Panc1 (cell line): ENCODE measurements around the gene MPO. TPM values are rescaled to one million over a fixed set of nuclear protein-coding genes. Genes with fewer than 3 reads are reported as not detected.

Experiments
- ATAC-seq: fragments of 200-7000 bp; cut with Tn5 transposase; 2 replicates; pipeline ENCODE4 v1.9.1; 2020; ENCODE audit warnings: mild to moderate bottlenecking, moderate library complexity
- BruUV-seq: library from RNA; stranded (reverse); fragments of 400-500 nt; replicated peaks from 2 replicates; lab custom pipeline; 2021; lab: Mats Ljungman, UMichigan
- CTCF ChIA-PET: fragments of 300-600 bp; sonication (Branson Sonifier 250); formaldehyde crosslinking; loops from one replicate; lab custom pipeline; 2022; ENCODE audit warnings: antibody characterized with exemption; lab: Charles Lee
- POLR2A ChIA-PET: fragments of 300-600 bp; sonication (Branson Sonifier 250); formaldehyde crosslinking; loops from one replicate; lab custom pipeline; 2022; ENCODE audit warnings: antibody characterized with exemption; lab: Charles Lee
- DNase-seq: peaks from one replicate; pipeline ENCODE4 v3.0.0-alpha.2; 2010; ENCODE audit warnings: low read depth, low spot score
- H3K27ac ChIP-seq: 2 replicates; pipeline ENCODE4 v1.5.1; 2011; ENCODE audit warnings: mild to moderate bottlenecking, low read length, inconsistent platforms
- H3K27me3 ChIP-seq: fragments of 200-500 bp; sonication (Bioruptor generic); 2 replicates; pipeline ENCODE4 v1.6.0; 2014; ENCODE audit warnings: low read length, inconsistent platforms; ENCODE audit not compliant: control insufficient read depth, insufficient read depth
- H3K36me3 ChIP-seq: fragments of 200-500 bp; sonication (Bioruptor generic); 2 replicates; pipeline ENCODE4 v1.5.1; 2014; ENCODE audit warnings: inconsistent platforms, mild to moderate bottlenecking, low read length, moderate library complexity; ENCODE audit not compliant: control insufficient read depth, insufficient read depth
- H3K4me1 ChIP-seq: 2 replicates; pipeline ENCODE4 v1.5.1; 2011; ENCODE audit warnings: inconsistent platforms, mild to moderate bottlenecking, low read length, moderate library complexity; ENCODE audit not compliant: control insufficient read depth, insufficient read depth
- H3K4me3 ChIP-seq, 2 experiments: 2 replicates each; pipeline ENCODE4 v1.5.1; 2011 to 2012; ENCODE audit warnings: low read depth in 2 of 2, low read length in 2 of 2, mild to moderate bottlenecking in 2 of 2, inconsistent platforms in 1 of 2, moderate library complexity in 1 of 2
- H3K9me3 ChIP-seq: fragments of 200-500 bp; sonication (Bioruptor generic); 2 replicates; pipeline ENCODE4 v1.5.1; 2014; ENCODE audit warnings: low read depth, mild to moderate bottlenecking, inconsistent platforms, low read length, moderate library complexity; ENCODE audit not compliant: control insufficient read depth, insufficient read depth
- POLR2AphosphoS5 ChIP-seq: IDR thresholded peaks from 2 replicates; pipeline ENCODE4 v1.6.1; 2012; ENCODE audit warnings: mild to moderate bottlenecking, low read depth, low read length, moderate library complexity
- SIN3A ChIP-seq: IDR thresholded peaks from 2 replicates; pipeline ENCODE4 v1.6.1; 2012; ENCODE audit warnings: low read depth, mild to moderate bottlenecking, low read length, moderate library complexity, borderline replicate concordance; ENCODE audit not compliant: insufficient read depth
- TCF7L2 ChIP-seq: IDR thresholded peaks from 2 replicates; pipeline ENCODE4 v1.6.1; 2011; ENCODE audit warnings: mild to moderate bottlenecking, low read depth, low read length, inconsistent platforms
- in situ Hi-C: cut with HindIII; loops from 2 replicates; pipeline ENCODE4 v1.10.0; 2016; ENCODE audit warnings: low sequenced_read_pairs, low pct_unique_long_range_greater_than_20kb
- intact Hi-C: fragments of 100-400 bp; cut with micrococcal nuclease; formaldehyde crosslinking; loops from one replicate; pipeline ENCODE4 v1.10.0; 2022; ENCODE audit not compliant: unreplicated experiment
- total RNA-seq: library from RNA; stranded (reverse); gene quantifications from one replicate; pipeline ENCODE4 v1.2.1, GENCODE V29; 2021; ENCODE audit not compliant: unreplicated experiment
- TF ChIP-seq, protein P1 (sequence below): fragments of 450-650 bp; IDR thresholded peaks from 2 replicates; pipeline ENCODE4 v1.5.1; 2017; ENCODE audit warnings: mild to moderate bottlenecking
- TF ChIP-seq, protein P2 (sequence below), 2 experiments: IDR thresholded peaks; 2 replicates each; pipeline ENCODE4 v1.6.1; 2011 to 2012; ENCODE audit warnings: low read depth in 2 of 2, control low read depth in 1 of 2, low read length in 1 of 2, mild to moderate bottlenecking in 1 of 2, moderate library complexity in 1 of 2; ENCODE audit not compliant: insufficient read depth in 1 of 2

MPO gene
- total RNA-seq, 1 experiment from 2014 or later, result not detected

DNA sequence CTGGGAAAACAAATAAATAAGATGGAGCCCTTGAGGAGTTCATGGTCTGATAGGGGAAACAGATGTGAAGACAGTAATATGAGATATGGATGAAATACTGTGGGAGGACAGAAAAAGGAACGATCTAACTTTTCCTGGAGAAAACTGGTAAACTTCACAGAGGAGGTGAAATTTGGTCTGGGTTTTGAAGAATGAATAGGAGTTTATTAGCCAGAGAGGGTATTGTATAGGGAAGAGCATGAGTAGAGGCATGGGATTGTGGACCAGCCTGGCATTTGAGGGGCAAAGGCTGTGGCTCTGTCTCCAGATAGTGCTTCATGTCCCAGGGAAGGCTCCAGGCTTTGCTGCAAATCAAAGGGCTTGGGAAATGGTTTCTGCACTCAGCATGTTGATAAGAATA lies 40.7 kb downstream of the MPO start:
- BruUV-seq, result no TSS peak
- Histone ChIP-seq H3K9me3 (no peaks in the 10 kb centered on the region), H3K36me3 (no peaks in the 10 kb centered on the region), H3K4me1 (no peaks in the 10 kb centered on the region), H3K27me3 (peaks cover 20% of the 10 kb centered on the region), H3K4me3 (no peak overlapping the region), H3K27ac (no peak overlapping the region)
- in situ Hi-C loops (no loop called here), intact Hi-C loops (no loop called here)
- TF ChIP-seq, protein P1, sequence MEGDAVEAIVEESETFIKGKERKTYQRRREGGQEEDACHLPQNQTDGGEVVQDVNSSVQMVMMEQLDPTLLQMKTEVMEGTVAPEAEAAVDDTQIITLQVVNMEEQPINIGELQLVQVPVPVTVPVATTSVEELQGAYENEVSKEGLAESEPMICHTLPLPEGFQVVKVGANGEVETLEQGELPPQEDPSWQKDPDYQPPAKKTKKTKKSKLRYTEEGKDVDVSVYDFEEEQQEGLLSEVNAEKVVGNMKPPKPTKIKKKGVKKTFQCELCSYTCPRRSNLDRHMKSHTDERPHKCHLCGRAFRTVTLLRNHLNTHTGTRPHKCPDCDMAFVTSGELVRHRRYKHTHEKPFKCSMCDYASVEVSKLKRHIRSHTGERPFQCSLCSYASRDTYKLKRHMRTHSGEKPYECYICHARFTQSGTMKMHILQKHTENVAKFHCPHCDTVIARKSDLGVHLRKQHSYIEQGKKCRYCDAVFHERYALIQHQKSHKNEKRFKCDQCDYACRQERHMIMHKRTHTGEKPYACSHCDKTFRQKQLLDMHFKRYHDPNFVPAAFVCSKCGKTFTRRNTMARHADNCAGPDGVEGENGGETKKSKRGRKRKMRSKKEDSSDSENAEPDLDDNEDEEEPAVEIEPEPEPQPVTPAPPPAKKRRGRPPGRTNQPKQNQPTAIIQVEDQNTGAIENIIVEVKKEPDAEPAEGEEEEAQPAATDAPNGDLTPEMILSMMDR, result no peak
- no peak for TF ChIP-seq TCF7L2
- no peak for TF ChIP-seq POLR2AphosphoS5
- TF ChIP-seq SIN3A, result no peak
- TF ChIP-seq, protein P2, sequence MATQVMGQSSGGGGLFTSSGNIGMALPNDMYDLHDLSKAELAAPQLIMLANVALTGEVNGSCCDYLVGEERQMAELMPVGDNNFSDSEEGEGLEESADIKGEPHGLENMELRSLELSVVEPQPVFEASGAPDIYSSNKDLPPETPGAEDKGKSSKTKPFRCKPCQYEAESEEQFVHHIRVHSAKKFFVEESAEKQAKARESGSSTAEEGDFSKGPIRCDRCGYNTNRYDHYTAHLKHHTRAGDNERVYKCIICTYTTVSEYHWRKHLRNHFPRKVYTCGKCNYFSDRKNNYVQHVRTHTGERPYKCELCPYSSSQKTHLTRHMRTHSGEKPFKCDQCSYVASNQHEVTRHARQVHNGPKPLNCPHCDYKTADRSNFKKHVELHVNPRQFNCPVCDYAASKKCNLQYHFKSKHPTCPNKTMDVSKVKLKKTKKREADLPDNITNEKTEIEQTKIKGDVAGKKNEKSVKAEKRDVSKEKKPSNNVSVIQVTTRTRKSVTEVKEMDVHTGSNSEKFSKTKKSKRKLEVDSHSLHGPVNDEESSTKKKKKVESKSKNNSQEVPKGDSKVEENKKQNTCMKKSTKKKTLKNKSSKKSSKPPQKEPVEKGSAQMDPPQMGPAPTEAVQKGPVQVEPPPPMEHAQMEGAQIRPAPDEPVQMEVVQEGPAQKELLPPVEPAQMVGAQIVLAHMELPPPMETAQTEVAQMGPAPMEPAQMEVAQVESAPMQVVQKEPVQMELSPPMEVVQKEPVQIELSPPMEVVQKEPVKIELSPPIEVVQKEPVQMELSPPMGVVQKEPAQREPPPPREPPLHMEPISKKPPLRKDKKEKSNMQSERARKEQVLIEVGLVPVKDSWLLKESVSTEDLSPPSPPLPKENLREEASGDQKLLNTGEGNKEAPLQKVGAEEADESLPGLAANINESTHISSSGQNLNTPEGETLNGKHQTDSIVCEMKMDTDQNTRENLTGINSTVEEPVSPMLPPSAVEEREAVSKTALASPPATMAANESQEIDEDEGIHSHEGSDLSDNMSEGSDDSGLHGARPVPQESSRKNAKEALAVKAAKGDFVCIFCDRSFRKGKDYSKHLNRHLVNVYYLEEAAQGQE (IDR thresholded peaks at IDR 0.05; ENCODE audit: insufficient read depth in 1 of 2, low read depth in 2 of 2, low read length in 1 of 2), result no peak
- DNase-seq (no peak), ATAC-seq (no peak)
- ChIA-PET POLR2A (no interaction called here), CTCF (no interaction called here)

DNA sequence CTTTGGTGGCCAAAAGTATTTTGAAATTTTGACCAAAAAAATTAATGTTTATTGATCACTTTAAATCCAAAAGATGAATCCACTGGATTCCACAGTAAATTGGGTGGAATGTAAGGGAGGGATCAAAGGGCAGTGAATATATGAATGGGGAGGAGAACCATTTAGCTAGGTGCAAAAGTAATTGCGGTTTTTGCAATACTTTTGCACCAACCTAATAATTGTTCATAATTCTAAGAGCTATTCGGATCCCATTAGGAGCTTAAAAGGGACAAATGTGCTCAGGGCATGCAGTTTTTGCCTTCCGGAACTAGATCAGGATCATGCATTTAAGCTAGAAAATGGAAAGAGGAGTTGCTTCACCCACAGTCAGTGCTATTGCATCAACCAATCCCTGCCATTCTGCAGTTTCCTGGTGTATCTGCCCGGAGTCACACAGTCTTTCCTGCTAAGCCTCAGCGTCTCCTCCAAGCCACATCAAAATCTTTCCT lies 42.5 kb downstream of the MPO start, which contains the start of gene LPO:
Gene LPO, plus strand, starts transcription at position 438 of the 488 bp plus-strand sequence. CDS start 4,396 bp downstream, outside the sequence.
- ATAC-seq (no peak), DNase-seq (no peak)
- Histone ChIP-seq H3K9me3 (no peaks in the 10 kb centered on the region), H3K27ac (no peak within 1 kb of the TSS), H3K36me3 (no peaks in the 10 kb centered on the region), H3K27me3 (peaks cover 24% of the 10 kb centered on the region), H3K4me3 (no peak within 1 kb of the TSS), H3K4me1 (no peaks in the 10 kb centered on the region)
- TF ChIP-seq TCF7L2, result no peak
- BruUV-seq, result no TSS peak
- intact Hi-C loops (no loop called here), in situ Hi-C loops (no loop called here)
- ChIA-PET POLR2A (no interaction called here), CTCF (no interaction called here)

DNA sequence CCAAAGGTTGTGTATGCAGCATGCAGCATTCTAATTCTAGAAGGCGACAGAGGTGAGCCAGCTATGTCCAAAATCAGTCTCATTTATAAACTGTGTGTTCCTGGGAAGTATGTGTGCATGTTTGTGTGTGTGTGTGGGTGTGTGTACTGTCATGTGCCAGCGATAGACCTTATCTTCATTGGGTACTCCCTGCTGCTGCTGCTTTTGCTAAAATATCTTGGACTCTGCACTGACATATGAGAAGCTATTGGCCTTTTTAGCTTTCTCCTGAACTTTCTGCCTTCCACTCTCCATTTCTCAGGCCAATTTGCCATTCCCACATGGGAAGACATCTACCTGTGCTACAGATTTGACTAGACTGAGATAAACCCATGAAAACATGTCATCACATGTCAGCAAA lies 44.3 kb downstream of the MPO start:
- in situ Hi-C loops, result no loop called here
- ATAC-seq (no peak), DNase-seq (no peak)
- Histone ChIP-seq H3K27me3 (peaks cover 24% of the 10 kb centered on the region), H3K36me3 (no peaks in the 10 kb centered on the region), H3K9me3 (no peaks in the 10 kb centered on the region), H3K27ac (no peak overlapping the region), H3K4me1 (no peaks in the 10 kb centered on the region), H3K4me3 (no peak overlapping the region)
- BruUV-seq, result no TSS peak
- ChIA-PET POLR2A (no interaction called here), CTCF (no interaction called here)
- intact Hi-C loops, result no loop called here
- no peak for TF ChIP-seq TCF7L2
- no peak for TF ChIP-seq POLR2AphosphoS5
- no peak for TF ChIP-seq SIN3A
- TF ChIP-seq, protein P1, result no peak
- TF ChIP-seq, protein P2 (IDR thresholded peaks at IDR 0.05; ENCODE audit: insufficient read depth in 1 of 2, low read depth in 2 of 2, low read length in 1 of 2), result no peak
